Left cardiac atrium (tissue), 4 donors: ENCODE results near the gene GJB2. TPM values are rescaled to one million over a fixed set of nuclear protein-coding genes. Genes with fewer than 3 reads are reported as not detected.

Source experiments
- ATAC-seq, 2 donors: fragments of 200-7000 bp; cut with Tn5 transposase; one replicate each; pipeline ENCODE4 v1.9.1; 2020; ENCODE audit warnings: mild to moderate bottlenecking in 2 of 2, moderate library complexity in 2 of 2
- DNase-seq: peaks from one replicate; pipeline ENCODE4 v3.0.0-alpha.2; 2020
- intact Hi-C, 2 donors: fragments of 100-400 bp; cut with DNase I; formaldehyde crosslinking; loops; one replicate each; pipeline versions ENCODE4 v1.14.1 to v1.15.1; 2022 to 2023
- long read RNA-seq: library from polyadenylated mRNA; unstranded; transcript quantifications from one replicate; pipeline ENCODE4 v2.0.0, GENCODE V29; 2021
- total RNA-seq, 2 donors: library from RNA; stranded (reverse); fragmentation: NEBNext Ultra II Directional; extraction: Animal tissue kit (Norgen Biotek cat#: 25700); gene quantifications; one replicate each; pipeline ENCODE4 v1.2.1, GENCODE V29; 2021
- donor health status: DM: no; HTN: yes; CAD: no.
- donor health status: DM: no; HTN: yes; CAD: no; lungs with severe emphysema.
- donor health status: DM: yes; HTN: yes; CAD: no.
- donor health status: Dilated cardiomyopathy.

The GJB2 gene
- total RNA-seq, result under 1 TPM in 1 of 2 donors, not detected in 1; 0.27 TPM
- long read RNA-seq, result 0 reads

- intact Hi-C loops, result loop anchor here in 1 of 2 donors (10.0 kb wide), 1 partner anchor 732 kb away; no protein-coding TSS in a partner anchor
- ATAC-seq (peak; percentile 42 to 63), DNase-seq (no peak)
Measured at GRCh38 chr13:20192836-20193161, at the start of gene GJB2. Gene GJB2 (minus strand): TSS chr13:20192938. CDS start chr13:20189581, 3,357 bp downstream.

- DNase-seq (no peak), ATAC-seq (no peak)
- intact Hi-C loops, result no loop called here
Measured at GRCh38 chr13:20241593-20241992, 48.9 kb upstream of the GJB2 start.

GRCh38 chr13:20239748-20240147 is 47.0 kb upstream of the GJB2 start:
- no peak for DNase-seq
- no peak for ATAC-seq
- intact Hi-C loops, result no loop called here

GRCh38 chr13:20232556-20233277 is 40.0 kb upstream of the GJB2 start:
- intact Hi-C loops, result no loop called here
- ATAC-seq (no peak), DNase-seq (no peak)

GRCh38 chr13:20231839-20232555 is 39.3 kb upstream of the GJB2 start, which contains the start of gene GJB6:
Gene GJB6 (minus strand): TSS chr13:20232319. CDS start chr13:20223480, 8,839 bp downstream.
- DNase-seq (no peak), ATAC-seq (peak; percentile 47 to 63)
- intact Hi-C loops, result no loop called here

GRCh38 chr13:20230913-20231838 is 38.4 kb upstream of the GJB2 start:
- intact Hi-C loops, result no loop called here
- ATAC-seq (no peak), DNase-seq (no peak)

GRCh38 chr13:20227730-20228129 is 35.0 kb upstream of the GJB2 start:
- intact Hi-C loops, result no loop called here
- ATAC-seq (no peak), DNase-seq (no peak)

- ATAC-seq (no peak), DNase-seq (no peak)
- intact Hi-C loops, result no loop called here
Measured at GRCh38 chr13:20227288-20227687, 34.5 kb upstream of the GJB2 start.

- ATAC-seq, result no peak
- intact Hi-C loops, result no loop called here
Measured at GRCh38 chr13:20222553-20222952, 29.8 kb upstream of the GJB2 start.

GRCh38 chr13:20221772-20222171 is 29.0 kb upstream of the GJB2 start:
- no peak for ATAC-seq
- intact Hi-C loops, result no loop called here
- DNase-seq, result no peak

More at GRCh38 chr13:20222553-20222952, 29.8 kb upstream of the GJB2 start:
- DNase-seq, result no peak

- ATAC-seq (no peak), DNase-seq (no peak)
- intact Hi-C loops, result no loop called here
Measured at GRCh38 chr13:20219577-20219976, 26.8 kb upstream of the GJB2 start.

GRCh38 chr13:20217168-20217567 is 24.4 kb upstream of the GJB2 start:
- DNase-seq, result no peak
- intact Hi-C loops, result no loop called here
- no peak for ATAC-seq

- intact Hi-C loops, result no loop called here
- ATAC-seq (no peak), DNase-seq (no peak)
Measured at GRCh38 chr13:20209948-20210347, 17.2 kb upstream of the GJB2 start.

- ATAC-seq (no peak), DNase-seq (no peak)
- intact Hi-C loops, result no loop called here
Measured at GRCh38 chr13:20206698-20207235, 14.0 kb upstream of the GJB2 start.

GRCh38 chr13:20206065-20206697 is 13.4 kb upstream of the GJB2 start:
- intact Hi-C loops, result no loop called here
- DNase-seq (no peak), ATAC-seq (no peak)

- intact Hi-C loops, result loop anchor here in 1 of 2 donors (10.0 kb wide), 1 partner anchor 726 kb away; no protein-coding TSS in a partner anchor
- DNase-seq (no peak), ATAC-seq (no peak)
Measured at GRCh38 chr13:20198781-20199180, 6.0 kb upstream of the GJB2 start.

GRCh38 chr13:20197361-20197834 is 4.7 kb upstream of the GJB2 start:
- intact Hi-C loops, result loop anchor here (2.0 to 10.0 kb wide), 2 partner anchors 291 to 727 kb away; no protein-coding TSS in a partner anchor
- DNase-seq, result no peak
- peak in 1 of 2 donors; percentile 19 for ATAC-seq

GRCh38 chr13:20195801-20196200 is 3.1 kb upstream of the GJB2 start:
- no peak for ATAC-seq
- DNase-seq, result no peak
- intact Hi-C loops, result loop anchor here (2.0 to 10.0 kb wide), 2 partner anchors 293 to 729 kb away; no protein-coding TSS in a partner anchor
